NCI-H2196 (cell line): ENCODE results near the gene KCNAB1.

Experiments
- DNase-seq: peaks from one replicate; lab custom pipeline; 2025; ENCODE audit not compliant: unreplicated experiment; lab: John Stamatoyannopoulos, UW

The KCNAB1 gene

DNA sequence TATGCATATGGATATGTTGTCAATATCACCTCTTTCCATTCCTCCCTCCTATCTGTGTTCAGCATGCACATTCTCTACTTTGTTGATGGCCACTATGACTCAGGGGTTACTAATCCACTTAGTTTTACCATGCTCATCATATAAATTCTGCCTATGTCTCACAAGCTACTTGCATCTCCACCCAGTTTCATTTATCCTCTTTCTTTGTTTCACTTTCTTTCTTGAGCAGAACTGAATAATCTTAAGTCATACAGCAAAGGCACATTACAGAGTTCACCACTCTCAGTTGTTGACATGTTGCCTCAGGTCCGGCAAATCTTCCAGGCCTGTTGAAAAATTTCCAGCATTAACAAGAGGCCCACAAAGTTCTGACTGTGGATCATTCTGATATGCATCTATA lies 363.0 kb downstream of the KCNAB1 start:
- DNase-seq: no peak

GRCh38 chr3:156483961-156484787 lies 363.8 kb downstream of the KCNAB1 start:
- DNase-seq: no peak

- DNase-seq: no peak
Observed at GRCh38 chr3:156488767-156489166, 368.4 kb downstream of the KCNAB1 start.

GRCh38 chr3:156489462-156489911 lies 369.1 kb downstream of the KCNAB1 start:
- no peak for DNase-seq

DNA sequence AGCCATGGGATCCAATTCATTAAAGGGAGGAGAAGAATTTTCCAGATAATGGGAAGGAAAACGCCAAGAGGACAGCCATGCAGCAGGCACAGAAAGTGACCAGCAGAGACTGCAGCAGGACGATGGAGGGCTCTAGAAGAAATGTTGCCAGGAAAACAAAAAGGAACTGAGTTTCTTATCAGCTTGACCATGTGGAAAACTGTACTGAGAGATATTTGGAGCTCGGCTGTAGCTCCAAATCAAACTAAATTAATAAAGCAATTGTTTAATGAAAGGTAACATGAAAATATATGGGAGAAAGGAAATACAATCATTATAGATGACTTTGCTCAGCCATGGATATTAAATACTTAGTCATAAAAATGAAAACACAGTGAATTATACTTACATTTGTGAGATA lies 370.8 kb downstream of the KCNAB1 start:
- DNase-seq: no peak

GRCh38 chr3:156492801-156493261 lies 372.5 kb downstream of the KCNAB1 start:
- no peak for DNase-seq

DNA sequence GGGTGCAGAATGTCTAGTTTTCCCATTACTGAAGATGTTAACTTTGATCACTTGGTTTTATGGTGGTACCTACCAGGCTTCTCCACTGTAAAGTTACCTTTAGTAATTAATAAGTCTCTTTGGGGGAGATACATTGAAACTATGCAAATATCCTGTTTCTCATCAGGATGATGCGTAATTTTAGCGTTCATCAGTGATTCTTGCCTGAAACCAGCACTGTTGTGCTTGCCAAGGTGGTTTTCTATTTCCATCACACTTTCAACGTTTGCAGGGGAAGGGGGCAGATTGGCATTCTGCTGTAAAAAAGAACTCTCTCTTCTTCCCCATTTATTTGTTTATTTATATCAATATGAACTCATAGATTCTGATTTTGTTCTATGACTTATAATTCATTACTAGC lies 373.5 kb downstream of the KCNAB1 start:
- no peak for DNase-seq

DNA sequence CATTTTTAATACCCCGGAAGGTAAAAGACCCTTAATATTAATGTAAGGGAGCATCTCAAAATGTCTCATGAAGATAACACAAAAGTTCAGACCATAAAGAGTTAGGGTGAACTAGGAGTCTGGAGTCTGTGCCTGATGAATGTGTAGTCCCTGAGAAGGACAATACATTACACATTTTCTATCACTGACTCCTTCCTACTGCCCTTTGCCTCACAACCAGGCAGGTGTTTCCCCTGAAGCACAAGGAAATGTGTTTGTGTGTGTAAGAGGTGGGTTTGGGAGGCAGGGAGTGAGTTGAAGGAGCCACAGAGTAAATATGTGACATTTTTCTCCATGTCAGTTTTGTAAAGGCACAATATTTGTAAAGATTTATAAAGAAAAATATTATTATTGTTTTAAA lies 375.4 kb downstream of the KCNAB1 start:
- DNase-seq: no peak

DNA sequence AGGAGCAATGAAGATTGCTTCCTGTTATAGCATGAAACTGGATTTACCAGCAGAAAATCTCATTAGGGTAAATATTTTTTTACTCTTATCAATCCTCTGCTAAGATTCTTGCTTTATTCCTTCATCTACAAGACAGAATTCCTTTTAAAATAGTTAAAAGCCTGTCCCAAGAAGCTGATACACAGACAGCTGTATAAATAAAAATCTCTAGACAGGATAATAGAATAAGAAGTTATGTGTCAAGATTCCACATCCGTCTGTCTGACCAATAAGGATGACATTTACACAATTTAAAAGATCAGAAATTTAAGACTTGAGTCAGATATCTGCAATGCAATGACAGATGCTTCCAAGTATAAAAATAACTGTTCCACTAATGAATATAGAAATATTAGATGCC lies 376.9 kb downstream of the KCNAB1 start:
- DNase-seq: no peak

DNA sequence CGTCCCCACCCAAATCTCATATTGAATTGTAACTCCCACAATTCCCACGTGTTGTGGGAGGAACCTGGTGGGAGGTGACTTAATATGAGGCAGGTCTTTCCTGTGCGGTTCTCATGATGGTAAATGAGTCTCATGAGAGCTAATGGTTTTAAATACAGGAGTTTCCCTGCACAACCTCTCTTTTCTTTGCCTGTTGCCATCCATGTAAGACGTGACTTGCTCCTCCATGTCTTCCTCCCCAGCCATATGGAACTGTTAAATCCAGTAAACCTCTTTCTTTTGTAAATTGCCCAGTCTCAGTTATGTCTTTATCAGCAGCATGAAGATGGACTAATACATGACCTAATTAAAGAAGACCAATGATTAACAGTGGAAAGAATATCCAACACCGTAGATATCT lies 377.9 kb downstream of the KCNAB1 start:
- no peak for DNase-seq

DNA sequence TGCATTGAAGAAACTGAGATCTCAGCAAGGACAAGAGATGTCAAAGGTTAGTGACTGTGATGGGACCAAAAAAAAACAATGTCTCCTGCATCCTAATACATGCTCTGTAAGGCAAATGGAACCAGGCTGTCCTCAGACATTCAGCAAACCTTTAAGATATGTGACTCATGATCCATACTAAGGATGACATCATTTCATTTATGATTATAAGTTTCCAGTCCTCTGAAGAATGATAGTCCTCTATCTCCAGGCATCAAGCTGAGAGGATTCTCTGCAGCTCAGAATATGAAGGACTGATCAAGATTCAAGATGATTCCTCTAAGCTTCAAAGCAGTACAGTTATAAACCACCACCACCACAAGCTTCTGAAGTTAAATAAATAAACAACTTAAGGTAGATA lies 386.9 kb downstream of the KCNAB1 start:
- no peak for DNase-seq

DNA sequence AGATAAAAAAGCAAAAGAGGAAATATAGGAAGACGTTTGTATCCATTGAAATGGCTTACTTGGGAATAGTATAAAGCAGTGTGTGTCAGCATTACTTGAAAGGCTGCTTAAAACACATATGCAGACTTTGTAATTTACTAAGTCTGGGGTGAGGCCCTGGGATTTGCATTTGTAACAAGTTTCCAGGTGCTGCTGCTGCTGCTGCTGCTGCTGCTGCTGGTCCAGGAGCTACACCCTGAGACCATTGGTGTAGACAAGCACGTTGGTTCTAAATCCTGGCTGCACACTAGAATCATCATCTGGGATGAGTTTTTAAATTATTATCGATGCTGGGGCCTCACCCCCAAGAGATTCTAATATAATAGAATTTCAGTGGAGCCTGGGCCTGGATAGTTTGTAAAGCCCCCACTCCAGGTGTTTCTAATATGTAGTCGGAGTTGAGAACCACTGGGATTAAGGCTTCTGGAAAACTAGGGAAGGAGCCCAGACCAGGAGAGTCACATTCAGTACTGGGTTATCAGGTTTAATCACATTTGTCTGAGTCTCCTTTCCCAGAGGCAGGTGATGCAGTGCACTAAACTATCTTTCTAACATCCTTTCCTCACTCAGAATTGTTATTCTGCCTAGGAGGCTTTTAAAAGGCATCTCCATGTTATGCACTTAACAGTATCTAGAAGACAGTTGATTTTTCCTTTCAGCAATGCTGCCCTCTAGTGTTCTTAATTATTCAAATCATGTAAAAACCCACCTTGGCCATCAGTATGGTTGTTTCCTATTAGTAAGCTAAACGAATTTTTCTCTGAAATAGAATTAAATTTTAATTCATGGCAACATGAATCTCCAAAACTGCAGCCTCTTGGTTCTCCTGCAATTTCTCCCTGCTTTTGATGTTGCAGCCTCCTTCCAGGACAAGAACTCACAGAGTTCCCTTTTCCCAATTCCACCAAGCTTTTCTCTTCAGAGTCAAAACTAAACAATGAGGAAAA lies 389.1 kb downstream of the KCNAB1 start:
- DNase-seq: peak; percentile 64

DNA sequence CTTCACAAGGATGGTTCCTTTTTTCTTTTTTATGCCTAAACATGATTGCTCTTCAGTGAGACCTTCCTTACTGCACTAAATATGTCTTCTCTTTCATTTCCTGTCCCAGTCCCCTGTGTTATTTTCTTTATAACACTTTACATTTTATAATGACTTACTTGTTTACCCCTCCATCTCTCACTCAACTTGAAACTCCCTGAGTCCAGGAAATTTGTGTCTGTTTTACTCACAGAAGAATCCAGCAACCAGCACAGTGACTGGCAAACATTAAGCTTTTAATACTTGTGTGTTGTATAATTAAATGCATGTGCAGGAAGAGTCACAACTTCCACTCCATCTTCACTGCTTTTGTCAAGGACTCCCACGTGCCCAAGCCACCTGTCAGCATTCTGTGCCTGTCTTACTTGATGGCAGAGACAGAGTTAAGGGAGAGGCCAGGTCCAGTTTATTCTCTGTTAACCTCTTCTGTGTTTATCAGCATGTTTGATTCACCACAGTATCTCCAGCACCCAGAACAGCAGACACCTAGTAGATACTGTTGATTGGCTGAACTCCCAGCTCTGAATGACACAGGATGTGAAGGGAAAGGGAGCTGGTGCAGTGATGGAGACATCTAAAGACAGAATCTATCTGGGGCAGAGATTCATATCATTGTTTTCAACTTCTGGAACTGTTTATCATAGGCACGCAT lies 391.8 kb downstream of the KCNAB1 start:
- no peak for DNase-seq

- no peak for DNase-seq
Observed at GRCh38 chr3:156513619-156514018, 393.2 kb downstream of the KCNAB1 start.

DNA sequence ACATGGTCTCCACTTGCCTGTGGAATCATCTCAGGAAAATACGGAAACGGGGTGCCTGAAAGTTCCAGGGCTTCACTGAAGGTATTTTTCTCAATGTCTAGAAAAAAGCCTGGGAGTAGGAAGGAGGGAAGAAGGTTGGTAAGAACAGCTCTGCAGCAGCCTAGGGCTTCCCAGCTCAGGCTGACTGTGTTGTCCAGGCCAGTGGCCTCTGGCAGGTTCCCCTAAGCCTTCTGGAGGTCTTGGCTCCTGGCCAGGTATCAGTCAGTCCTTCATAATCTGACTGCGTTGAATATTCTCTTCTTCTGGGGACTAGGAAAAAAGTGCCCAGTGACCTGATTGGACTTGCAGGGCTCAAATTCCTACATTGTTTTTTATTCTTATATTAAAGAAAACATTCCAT lies 395.9 kb downstream of the KCNAB1 start:
- no peak for DNase-seq

DNA sequence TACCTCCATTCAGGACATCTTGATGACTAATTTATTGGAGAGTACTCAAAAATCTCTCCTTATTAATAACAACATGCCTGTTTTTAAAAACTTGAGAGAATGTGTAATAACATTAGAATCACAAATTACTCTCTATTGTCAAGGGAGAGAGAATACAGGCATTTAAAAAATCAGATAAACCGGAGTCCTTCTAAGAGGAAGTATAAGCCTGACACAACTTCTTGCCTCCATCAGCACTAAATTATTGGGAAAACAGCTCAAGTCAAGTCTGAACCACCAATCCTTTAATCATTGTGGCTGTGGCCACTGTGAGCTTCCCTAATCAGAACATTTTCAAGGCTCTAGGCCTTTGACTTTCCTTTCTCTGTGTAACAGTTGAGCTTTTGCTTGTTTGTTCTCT lies 396.6 kb downstream of the KCNAB1 start:
- no peak for DNase-seq

DNA sequence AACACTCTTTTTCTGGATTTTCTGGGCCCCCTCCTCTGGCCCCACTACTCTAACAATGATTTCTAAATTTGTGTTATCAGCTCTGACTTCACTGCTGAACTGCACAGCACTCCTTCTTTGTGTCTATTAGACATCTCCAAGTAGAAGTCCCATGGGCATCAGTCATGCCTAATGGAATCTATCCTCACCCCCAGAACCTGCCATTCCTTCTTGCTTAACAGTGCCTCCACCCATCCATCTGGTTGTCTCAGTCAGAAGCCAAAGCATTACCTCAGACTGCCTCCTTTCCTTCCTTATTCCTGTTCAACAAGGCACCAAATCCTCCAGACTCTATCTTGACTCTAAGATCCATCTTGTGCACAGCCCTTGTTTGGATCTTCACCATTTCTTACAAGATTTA lies 398.3 kb downstream of the KCNAB1 start:
- DNase-seq: no peak

DNA sequence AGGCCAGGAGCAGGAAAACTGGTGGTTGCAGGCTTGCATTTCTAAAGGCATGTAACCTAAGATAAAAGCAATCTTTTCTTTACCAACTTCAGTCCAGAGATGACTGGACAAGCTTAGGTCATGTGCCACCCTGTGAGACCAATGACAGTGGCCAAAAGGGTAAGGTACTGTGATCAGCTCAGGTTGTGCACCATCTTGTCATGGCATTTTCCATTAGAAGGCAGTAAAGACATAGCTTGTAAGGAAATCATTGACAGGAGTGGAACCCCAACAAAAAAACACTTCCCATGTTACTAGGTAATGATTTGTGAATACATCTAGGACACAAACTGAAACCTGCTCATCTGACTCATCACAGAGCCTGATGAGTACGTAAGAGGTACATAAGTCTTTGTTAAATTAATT lies 399.4 kb downstream of the KCNAB1 start:
- no peak for DNase-seq

GRCh38 chr3:156522673-156523072 lies 402.3 kb downstream of the KCNAB1 start:
- no peak for DNase-seq

DNA sequence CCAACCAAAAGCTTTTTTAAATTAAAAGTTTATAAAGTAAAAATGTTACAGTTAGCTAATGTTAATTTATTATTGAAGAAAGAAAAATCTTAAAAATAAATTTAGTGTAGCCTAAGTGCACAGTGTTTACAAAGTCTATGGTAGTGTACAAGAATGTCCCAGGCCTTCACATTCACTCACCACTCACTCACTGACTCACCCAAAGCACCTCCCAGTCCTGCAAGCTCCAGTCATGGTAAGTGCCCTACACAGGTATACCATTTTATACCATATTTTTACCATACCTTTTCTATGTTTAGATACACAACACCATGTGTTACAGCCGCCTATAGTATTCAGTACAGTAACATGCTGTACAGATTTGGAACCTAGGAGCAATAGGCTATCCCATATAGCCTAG lies 405.4 kb downstream of the KCNAB1 start:
- no peak for DNase-seq

GRCh38 chr3:156527060-156527459 lies 406.7 kb downstream of the KCNAB1 start:
- DNase-seq: no peak
